ENCODE data around the gene TKT.

The TKT gene

DNA sequence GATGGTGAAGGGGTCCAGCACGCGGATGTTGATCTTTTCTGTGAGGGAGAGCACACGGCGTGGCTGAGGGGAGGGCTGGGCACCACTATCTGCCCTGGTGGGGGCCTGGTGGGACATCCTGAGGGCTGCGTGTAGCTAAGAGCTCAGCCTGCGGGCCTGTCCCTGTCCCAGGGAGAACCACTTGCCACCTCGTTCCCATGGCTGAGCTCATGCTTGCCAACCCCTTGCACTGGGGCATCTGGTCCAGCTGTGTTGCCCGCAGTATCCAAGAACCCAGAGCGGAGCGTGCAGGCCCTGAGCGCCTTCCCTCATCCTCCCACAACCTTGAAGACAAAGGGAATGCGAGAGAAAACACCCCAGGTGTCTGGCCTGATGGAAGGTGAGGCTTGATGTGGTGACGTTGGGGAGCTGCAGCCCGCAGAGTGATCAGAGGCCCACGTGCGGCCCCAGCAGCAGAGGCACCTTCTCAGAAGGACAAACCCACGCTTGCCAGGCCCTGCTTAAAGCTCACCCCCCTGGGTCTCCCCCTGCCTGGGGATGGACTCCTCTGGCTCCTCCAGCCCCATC is 28.9 kb downstream of the TKT start:
- in situ Hi-C loops (cut with HindIII; ENCODE audit: low sequenced_read_pairs): no loop called here
- TF ChIP-seq CTCF (IDR thresholded peaks at IDR 0.05; ENCODE audit: low read depth, low read length, missing control alignments): no peak
- DNase-seq (ENCODE audit: low read depth): no peak

GRCh38 chr3:53226142-53226840 is 29.5 kb downstream of the TKT start:
- in situ Hi-C loops (cut with HindIII; ENCODE audit: low sequenced_read_pairs): no loop called here
- TF ChIP-seq CTCF (IDR thresholded peaks at IDR 0.05; ENCODE audit: low read depth, low read length, missing control alignments): no peak

More for the DNA sequence above, 28.9 kb downstream of the TKT start:
- no peak overlapping the region for H3K4me3 ChIP-seq (ENCODE audit: low read depth, low read length)

DNA sequence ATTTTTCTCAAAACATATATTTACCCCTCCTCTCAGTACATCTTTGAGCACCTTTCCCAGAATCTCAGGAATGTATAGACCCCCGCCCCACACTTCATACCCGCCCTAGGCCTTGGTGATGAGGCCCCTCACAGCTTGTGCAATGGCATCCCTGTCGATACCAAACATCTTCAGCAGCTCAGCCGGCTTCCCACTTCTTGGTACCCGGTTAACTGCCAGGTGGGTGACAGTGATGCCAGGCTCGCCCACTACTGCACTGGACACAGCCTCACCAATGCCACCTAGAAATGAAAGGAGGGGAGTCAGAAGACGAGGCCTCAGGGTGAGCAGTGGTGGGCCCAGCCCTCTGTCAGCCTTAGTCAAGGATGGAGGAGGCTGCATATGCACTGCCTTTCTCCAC is 30.2 kb downstream of the TKT start:
- H3K4me3 ChIP-seq (ENCODE audit: low read depth, low read length): no peak overlapping the region
- TF ChIP-seq CTCF (IDR thresholded peaks at IDR 0.05; ENCODE audit: low read depth, low read length, missing control alignments): no peak
- DNase-seq (ENCODE audit: low read depth): no peak
- in situ Hi-C loops (cut with HindIII; ENCODE audit: low sequenced_read_pairs): no loop called here

More at GRCh38 chr3:53226142-53226840, 29.5 kb downstream of the TKT start:
- H3K4me3 ChIP-seq (ENCODE audit: low read depth, low read length): no peak overlapping the region
- DNase-seq (ENCODE audit: low read depth): no peak

DNA sequence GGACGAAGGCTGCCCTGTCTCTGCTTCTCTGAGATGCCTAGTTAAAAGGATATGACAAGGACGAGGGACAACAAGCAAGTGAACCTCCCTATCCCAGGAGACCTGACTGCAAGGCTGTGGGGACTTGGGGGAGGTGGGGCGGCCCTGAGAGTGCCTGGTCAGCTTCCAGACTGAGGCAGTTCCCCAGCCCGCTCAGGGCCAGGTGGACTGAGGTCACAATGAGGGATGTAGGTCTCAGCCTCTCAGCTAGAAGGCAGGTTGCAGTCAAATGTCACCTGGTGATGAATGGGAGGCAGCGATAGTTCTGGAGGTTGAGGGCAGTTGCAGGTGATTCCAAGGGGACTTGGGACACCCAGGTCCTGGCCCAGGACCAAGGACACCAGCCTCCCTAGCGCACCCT is 30.6 kb downstream of the TKT start:
- DNase-seq (ENCODE audit: low read depth): no peak
- no peak overlapping the region for H3K4me3 ChIP-seq (ENCODE audit: low read depth, low read length)
- in situ Hi-C loops (cut with HindIII; ENCODE audit: low sequenced_read_pairs): no loop called here
- TF ChIP-seq CTCF (IDR thresholded peaks at IDR 0.05; ENCODE audit: low read depth, low read length, missing control alignments): no peak

- DNase-seq (ENCODE audit: low read depth): no peak
- no peak overlapping the region for H3K4me3 ChIP-seq (ENCODE audit: low read depth, low read length)
- in situ Hi-C loops (cut with HindIII; ENCODE audit: low sequenced_read_pairs): no loop called here
- TF ChIP-seq CTCF (IDR thresholded peaks at IDR 0.05; ENCODE audit: low read depth, low read length, missing control alignments): no peak
These were observed 31.3 kb downstream of the TKT start for GRCh38 chr3:53224536-53224935.

GRCh38 chr3:53224026-53224425 is 31.8 kb downstream of the TKT start:
- TF ChIP-seq CTCF (IDR thresholded peaks at IDR 0.05; ENCODE audit: low read depth, low read length, missing control alignments): no peak
- in situ Hi-C loops (cut with HindIII; ENCODE audit: low sequenced_read_pairs): no loop called here
- no peak for DNase-seq (ENCODE audit: low read depth)
- H3K4me3 ChIP-seq (ENCODE audit: low read depth, low read length): no peak overlapping the region

Data from astrocyte of the cerebellum (primary cell).